ENCODE data around the gene GNAT3. TPM values are rescaled to one million over a fixed set of nuclear protein-coding genes. Genes with fewer than 3 reads are reported as not detected.

The GNAT3 gene
- total RNA-seq, 1 donor from 2014 or later: not detected

DNA sequence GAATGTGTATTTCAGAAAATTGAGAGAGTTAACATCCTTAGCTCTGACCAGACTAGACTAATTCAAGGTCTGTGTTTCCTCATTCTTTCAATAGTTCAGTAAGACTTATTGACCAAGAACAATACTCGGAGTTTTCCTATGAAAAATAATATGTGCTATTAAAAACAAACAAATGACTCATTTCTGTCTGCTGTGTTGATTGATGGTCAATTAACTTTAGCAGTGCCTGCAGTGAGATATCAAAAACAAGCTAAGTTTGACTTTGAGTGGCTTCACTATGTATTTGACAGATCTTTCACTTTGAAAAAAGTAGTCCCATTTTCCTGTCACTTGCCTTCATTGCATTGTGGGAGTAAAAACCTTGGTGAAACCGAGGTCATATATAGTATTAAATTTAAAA lies 91.0 kb downstream of the GNAT3 start:
- TF ChIP-seq, protein P1, sequence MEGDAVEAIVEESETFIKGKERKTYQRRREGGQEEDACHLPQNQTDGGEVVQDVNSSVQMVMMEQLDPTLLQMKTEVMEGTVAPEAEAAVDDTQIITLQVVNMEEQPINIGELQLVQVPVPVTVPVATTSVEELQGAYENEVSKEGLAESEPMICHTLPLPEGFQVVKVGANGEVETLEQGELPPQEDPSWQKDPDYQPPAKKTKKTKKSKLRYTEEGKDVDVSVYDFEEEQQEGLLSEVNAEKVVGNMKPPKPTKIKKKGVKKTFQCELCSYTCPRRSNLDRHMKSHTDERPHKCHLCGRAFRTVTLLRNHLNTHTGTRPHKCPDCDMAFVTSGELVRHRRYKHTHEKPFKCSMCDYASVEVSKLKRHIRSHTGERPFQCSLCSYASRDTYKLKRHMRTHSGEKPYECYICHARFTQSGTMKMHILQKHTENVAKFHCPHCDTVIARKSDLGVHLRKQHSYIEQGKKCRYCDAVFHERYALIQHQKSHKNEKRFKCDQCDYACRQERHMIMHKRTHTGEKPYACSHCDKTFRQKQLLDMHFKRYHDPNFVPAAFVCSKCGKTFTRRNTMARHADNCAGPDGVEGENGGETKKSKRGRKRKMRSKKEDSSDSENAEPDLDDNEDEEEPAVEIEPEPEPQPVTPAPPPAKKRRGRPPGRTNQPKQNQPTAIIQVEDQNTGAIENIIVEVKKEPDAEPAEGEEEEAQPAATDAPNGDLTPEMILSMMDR (conservative IDR thresholded peaks at IDR 0.05): no peak
- no peaks in the 10 kb centered on the region for H3K4me1 Mint-ChIP-seq
- H3K4me3 Mint-ChIP-seq: no peak overlapping the region
- H3K27ac Mint-ChIP-seq (ENCODE audit: unreplicated experiment): no peak overlapping the region
- H3K27me3 Mint-ChIP-seq (ENCODE audit: low read depth): no peaks in the 10 kb centered on the region
- DNase-seq (ENCODE audit: low read depth, low spot score): no peak
- no peaks in the 10 kb centered on the region for H3K36me3 Mint-ChIP-seq (ENCODE audit: low read depth)
- no peaks in the 10 kb centered on the region for H3K9me3 Mint-ChIP-seq

DNA sequence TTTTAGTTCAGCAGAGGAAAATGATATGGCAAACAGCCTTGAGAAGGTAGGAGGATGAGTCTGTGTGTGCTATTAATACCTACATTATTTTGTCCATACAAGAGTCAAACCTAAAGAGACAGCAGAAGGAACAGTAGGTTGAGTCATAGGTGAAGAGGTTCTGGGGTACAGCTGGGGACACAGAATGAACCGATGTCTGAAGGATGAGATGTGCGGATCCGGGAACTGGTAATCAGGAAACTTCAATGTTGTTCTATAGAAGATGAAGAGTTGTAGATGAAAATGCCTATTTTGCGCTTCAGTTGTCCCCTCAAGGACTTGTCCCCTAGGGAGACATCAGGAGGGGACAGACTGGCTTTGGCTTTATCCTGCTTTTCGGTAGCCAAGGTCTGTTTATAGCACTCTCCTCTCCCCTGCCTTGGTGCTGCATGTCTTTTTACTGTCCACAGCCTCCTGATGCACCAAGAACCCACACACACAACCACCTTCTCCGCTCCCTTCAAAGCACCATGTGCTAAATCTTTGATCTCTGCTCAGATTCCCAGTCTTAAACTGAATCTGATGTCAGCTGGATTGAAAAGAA lies 94.6 kb downstream of the GNAT3 start:
- H3K27me3 Mint-ChIP-seq (ENCODE audit: low read depth): no peaks in the 10 kb centered on the region
- TF ChIP-seq, protein P1 (conservative IDR thresholded peaks at IDR 0.05): no peak
- no peak overlapping the region for H3K4me3 Mint-ChIP-seq
- H3K4me1 Mint-ChIP-seq: peaks cover 7% of the 10 kb centered on the region
- H3K27ac Mint-ChIP-seq (ENCODE audit: unreplicated experiment): no peak overlapping the region
- H3K9me3 Mint-ChIP-seq: no peaks in the 10 kb centered on the region
- H3K36me3 Mint-ChIP-seq (ENCODE audit: low read depth): no peaks in the 10 kb centered on the region
- DNase-seq (ENCODE audit: low read depth, low spot score): no peak

DNA sequence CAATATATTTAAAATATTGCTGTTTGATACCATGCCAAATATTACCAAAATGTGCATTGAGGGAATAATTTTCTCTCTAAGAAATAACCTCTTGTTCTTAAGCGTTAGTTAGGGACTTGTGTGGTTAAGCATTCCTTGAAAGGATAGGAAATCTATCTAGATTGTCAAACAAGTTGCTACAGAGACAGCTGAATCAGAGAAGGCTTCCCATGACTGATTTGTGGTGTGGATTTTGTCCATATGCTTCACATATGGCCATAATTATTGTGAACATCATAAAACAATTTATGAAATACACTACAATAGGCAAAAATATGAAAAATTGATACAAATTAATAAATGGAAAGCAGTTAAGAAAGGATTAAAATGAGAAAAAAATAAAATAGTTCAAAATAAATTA lies 96.3 kb downstream of the GNAT3 start:
- Mint-ChIP-seq H3K9me3 (peaks cover 2% of the 10 kb centered on the region), H3K36me3 (ENCODE audit: low read depth) (no peaks in the 10 kb centered on the region), H3K27ac (ENCODE audit: unreplicated experiment) (no peak overlapping the region), H3K4me1 (peaks cover 7% of the 10 kb centered on the region), H3K4me3 (no peak overlapping the region), H3K27me3 (ENCODE audit: low read depth) (no peaks in the 10 kb centered on the region)
- DNase-seq (ENCODE audit: low read depth, low spot score): no peak
- TF ChIP-seq, protein P1 (conservative IDR thresholded peaks at IDR 0.05): no peak

DNA sequence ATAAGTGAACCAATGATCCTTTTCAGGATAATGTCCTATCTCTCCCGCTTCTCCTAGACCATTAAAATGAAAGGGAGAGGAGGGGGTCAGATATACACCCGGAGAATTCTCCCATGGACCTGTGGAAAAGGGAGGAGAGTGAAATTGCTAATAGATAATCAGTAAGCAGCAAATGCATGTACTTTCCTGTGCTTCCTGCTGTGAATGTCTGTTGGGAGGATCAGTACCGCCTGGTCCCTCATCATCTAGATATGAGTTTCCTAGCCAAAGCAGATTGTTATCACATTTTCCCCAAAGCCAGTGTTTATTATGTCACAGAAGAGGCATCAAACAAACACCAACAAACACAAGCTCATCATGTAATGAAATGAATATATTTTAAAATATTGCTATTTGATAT lies 96.8 kb downstream of the GNAT3 start:
- TF ChIP-seq, protein P1 (conservative IDR thresholded peaks at IDR 0.05): no peak
- Mint-ChIP-seq H3K9me3 (peaks cover 2% of the 10 kb centered on the region), H3K36me3 (ENCODE audit: low read depth) (no peaks in the 10 kb centered on the region), H3K4me3 (no peak overlapping the region), H3K27me3 (ENCODE audit: low read depth) (no peaks in the 10 kb centered on the region), H3K4me1 (peaks cover 7% of the 10 kb centered on the region), H3K27ac (ENCODE audit: unreplicated experiment) (no peak overlapping the region)
- no peak for DNase-seq (ENCODE audit: low read depth, low spot score)

DNA sequence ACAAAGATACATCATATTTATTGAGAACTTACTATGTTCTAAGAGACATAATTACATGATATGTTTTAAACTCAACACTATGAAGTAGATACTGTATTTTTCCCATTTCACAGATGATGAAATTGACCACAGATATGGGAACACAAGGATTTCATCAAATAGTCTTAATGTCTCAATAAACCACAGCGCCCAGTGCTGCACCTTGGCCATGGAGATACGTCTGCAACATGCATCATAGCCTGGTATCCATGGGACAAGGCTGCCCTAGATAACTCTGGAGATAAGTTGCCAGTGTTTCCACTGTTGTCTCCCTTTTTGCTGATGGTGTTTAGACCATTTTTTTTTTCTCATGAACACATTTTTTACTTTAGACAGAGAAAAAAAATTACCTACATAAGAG lies 97.5 kb downstream of the GNAT3 start:
- TF ChIP-seq, protein P1 (conservative IDR thresholded peaks at IDR 0.05): no peak
- peaks cover 2% of the 10 kb centered on the region for H3K9me3 Mint-ChIP-seq
- H3K4me3 Mint-ChIP-seq: no peak overlapping the region
- peaks cover 7% of the 10 kb centered on the region for H3K4me1 Mint-ChIP-seq
- H3K27me3 Mint-ChIP-seq (ENCODE audit: low read depth): no peaks in the 10 kb centered on the region
- DNase-seq (ENCODE audit: low read depth, low spot score): no peak
- H3K27ac Mint-ChIP-seq (ENCODE audit: unreplicated experiment): no peak overlapping the region
- no peaks in the 10 kb centered on the region for H3K36me3 Mint-ChIP-seq (ENCODE audit: low read depth)
